GM18861 (cell line): Measurements from ENCODE around the gene RMRP.

ENCODE experiments used
- ATAC-seq: cut with Tn5 transposase; IDR thresholded peaks from one replicate; pipeline ENCODE4 v1.9.1; 2021; ENCODE audit not compliant: unreplicated experiment

Gene RMRP

DNA sequence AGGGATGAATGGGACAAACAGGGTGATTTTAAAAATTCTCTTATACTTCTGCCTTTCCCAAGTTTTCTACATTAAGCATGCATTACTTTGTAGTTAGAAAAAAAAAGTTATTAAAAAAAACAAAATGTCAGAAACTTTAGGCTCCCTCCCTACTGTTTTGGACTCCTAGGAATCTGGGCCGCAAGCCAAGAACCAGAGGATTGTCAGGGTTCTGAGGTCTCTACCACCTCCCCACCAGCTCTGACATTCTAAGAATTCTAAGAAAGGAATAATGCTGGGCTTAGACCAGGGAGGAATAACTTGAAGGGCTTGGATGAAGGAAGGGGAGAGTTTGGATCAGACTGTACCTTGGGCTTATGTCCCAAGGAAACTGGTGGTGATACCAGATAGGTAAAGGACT is 8.2 kb upstream of the RMRP start:
- no peak for ATAC-seq

DNA sequence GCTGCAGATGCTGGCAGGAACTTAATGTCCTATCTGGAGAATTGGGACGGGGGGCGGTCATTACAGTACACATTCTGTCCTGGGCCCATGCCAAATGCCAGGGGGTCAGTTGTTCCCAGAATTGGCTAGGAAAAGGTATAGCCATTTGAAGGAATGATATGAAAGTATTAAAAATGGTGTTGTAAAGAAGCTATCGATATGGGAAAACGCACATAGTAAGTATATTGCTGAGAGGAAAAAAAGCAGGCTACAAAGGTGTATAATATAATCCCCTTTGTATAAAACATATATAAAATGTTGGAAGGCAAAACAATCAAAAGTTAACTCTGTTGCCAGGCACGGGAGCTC is 7.6 kb upstream of the RMRP start:
- no peak for ATAC-seq

DNA sequence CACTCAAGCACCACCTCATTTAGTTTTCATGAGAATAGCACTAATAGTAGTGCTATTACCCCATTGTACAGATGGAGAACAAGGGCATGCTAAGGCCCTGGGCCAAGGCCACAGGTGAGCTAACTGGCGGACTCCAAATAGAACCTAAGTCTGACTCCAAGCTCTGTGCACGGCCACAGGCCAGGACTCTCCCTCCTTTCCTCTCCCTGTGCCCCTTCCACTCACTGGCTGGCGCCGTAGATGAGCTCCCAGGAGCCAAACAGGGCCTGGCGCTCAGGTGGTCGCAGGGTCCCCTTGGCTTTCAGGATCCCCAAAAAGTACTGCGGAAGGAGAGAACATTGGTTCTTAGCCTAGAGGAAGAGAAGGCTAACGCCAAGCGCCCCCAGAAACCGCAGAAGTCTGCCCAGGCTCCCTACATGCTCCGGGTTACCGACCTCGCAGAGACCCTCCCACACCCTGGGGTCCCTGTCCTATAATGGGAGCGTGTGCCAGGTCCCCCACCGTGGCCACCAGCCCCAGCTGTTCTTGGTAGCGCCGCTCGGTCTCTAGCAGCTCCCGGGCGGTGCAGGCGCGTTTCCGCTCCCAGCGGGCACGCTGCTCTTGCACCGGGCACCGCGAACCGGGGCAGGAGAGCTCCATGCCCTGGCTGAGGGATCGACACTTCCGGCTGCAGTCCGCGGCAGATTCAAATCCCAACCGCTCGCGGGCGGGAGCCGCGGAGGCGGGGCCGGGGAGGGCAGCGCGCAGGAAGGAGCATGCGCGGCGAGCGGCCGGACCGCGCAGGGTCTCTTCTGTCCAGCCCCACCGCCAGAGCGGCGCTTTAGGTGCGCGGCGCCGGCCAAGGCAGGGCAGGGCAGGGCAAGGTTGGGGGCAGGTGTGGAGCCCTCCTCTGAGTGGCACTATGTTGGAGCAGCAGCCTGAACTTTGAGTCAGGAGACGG is 7.0 kb upstream of the RMRP start, which contains the start of gene ARHGEF39:
ARHGEF39 (minus strand) TSS at position 665 of the 940 bp plus-strand sequence; CDS start at position 639, 26 bp downstream.
- peak; percentile 64 for ATAC-seq

DNA sequence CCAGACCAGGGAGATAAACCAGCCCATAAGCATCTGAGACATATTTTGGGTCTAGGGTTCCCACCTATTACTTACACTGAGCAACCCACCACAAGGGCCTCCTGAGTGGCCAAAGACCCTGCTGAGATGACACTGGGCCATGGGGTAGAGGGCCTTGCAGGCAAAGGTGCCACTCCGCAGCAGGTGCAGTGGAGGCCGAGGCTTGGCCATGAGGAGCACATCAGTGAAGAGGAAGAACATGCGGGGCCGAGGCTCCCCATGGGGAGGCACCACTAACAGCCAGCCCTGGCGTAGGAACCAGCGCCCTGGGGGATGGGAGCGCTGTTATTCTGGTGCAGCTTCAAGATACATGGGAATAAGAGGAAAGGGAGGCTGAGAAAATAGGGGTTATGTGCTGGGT is 4.6 kb upstream of the RMRP start:
- no peak for ATAC-seq

DNA sequence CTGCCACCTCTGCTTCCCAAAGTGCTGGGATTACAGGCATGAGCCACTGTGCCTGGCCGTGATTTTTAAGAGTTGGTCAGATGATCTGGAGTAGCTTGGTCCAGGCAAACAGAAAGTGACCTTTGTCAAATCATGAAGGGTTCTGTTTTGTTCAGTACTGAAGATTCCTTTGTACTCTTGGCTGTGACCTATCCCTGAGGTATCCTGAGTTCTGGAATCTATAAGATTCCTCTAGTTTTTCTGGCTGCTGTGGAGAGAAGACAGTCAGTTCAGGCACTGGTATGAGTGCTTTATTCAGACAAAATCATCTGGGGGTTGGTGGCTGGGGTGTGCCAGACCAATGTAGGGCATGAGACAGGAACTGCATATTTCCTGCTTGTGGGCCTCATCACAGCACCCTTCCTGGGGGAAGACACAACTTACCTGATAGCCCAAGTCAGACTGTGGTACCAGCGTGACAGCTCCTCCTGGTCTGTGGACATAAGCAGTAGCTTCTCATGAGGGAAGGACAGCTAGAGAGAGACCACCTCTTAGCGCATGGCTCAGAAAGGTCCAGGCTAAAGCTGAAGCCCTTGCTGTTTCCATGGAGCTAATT is 4.0 kb upstream of the RMRP start:
- ATAC-seq, result no peak

DNA sequence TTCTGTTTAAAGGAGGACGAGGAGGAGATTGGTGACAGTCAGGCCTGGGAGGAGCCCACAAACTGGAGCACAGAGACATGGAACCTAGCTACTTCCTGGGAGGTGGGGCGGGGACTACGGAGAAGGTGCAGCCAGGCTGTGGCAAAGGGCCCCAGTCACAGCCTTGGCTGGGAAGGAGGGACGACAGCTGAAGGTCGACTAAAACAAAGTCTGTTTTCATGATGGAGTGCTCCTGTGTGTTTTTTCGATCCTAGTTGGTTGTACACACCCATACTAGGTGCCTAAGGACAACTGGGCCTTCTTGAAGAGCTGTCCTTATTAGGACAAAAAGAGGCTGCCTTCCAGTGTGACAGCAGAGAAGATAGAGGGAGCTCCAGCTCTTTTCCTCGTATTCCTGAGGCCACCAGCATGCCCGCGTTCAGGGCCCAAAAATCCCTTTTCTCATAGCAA is 3.2 kb upstream of the RMRP start:
- ATAC-seq, result no peak

DNA sequence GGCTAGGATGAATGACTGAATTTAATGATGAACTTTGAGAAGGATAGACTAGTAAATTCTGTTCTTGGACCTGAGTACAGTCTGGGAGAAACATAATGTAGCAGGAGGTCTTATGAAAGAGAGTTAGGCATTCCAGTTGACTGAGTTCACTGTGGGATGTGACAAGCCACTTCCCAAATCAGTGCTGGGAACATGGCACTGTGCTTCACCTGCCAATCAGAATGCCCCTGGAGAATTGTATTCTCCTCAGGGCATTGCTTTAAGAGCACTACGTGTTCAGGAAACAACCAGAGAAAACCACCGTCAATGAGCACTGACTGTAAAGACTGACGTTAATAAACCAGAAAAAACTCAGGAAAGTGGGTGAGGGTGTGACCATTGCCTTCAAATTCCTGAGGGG is 1.5 kb upstream of the RMRP start:
- ATAC-seq, result no peak

DNA sequence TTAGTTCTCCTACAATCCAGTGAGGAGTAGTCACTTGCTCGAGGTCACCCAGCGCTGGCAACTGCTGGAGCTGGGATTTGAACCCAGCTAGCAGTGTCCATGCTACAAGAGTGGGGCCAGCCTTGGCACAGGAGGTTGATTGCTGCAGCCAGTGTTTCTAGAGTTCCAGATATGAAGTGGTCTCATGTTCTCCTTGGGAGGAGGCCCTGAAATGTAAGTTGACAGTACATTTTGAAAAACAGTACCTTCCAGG is 1.1 kb upstream of the RMRP start:
- ATAC-seq, result no peak

DNA sequence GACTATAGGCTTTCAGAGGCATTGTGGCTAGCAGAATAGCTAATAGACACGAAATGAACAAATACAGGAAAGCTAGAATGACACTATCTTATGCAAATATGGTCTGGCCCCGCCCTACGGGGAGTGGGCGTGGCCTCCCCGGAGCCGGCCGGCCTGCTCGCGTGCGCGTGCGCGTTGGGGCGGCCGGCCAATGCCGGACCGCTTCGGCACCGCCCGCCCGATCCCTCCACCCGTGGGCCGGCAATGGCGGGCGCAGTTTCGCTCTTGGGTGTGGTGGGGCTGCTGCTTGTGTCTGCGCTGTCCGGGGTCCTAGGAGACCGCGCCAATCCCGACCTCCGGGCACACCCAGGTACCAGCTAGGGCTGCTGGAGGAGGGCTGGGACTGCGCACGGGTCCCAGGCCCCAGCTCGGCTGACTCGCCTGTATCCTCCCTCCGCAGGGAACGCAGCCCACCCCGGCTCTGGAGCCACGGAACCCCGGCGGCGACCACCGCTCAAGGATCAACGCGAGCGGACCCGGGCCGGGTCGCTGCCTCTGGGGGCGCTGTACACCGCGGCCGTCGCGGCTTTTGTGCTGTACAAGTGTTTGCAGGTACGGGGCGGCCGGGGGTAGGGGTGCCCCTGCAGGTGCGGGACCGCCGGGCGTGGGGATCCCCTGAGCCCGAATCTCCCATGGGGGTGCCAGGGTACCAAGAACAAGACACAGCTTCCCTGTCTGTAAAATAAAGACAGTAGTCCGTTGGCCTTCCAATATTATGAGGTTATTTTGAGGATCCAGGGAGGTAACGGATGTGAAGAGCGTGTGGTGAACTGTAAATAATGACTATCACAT is 533 bp upstream of the RMRP start, which contains the start of gene CCDC107:
CCDC107 (plus strand) TSS at position 156 of the 831 bp plus-strand sequence; CDS start at position 244, 88 bp downstream.
- peak; percentile 41 for ATAC-seq

DNA sequence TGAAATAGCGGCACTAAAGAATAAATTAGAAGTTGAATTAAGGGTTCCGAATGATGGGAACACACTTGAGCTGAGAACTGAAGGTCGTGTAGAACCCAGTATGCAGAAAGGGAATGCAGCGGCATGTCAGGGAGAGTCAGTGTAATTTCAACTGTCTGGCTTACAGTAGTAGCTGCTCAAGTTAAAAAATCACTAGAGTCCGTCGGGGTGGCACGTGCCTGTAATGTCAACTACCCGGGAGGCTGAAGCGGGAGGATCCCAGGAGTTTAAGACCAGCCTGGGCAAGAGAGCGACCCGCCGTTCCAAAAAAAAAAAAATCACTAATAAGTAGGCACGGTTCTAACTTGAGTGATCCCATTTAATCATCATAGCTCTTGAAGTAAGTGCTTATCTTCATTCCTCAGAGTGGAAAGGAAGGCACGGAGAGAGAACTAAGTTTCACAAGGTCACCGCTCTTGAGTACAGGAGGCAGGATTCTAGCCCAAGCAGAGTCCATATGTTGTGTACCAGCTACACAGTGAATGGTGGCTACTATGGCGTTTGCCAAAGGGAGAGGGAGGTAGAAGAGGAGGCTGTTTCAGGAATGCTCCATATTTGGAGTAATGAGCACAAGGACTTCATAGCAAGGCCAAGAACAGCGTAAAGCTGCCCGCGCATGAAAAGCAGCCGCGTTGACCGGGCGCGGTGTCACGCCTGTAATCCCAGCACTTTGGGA is 831 bp downstream of the RMRP start:
- no peak for ATAC-seq

DNA sequence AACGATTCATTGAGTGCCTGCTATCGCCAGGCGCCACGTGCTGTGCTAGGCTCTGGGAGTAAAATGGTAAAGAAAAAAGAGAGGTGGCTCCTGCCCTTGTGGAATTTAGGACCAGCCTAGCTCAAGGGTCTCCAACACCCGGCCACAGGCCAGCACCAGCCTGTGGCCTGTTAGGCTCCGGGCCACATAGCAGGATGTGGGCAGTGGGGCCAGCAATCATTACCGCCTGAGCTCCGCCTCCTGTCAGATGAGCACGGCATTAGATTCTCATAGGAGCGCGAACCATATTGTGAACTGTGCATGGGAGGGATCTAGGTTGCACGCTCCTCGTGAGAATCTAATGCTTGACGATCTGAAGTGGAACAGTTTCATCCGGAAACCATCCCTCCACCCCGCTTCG is 1.5 kb downstream of the RMRP start:
- ATAC-seq, result no peak

DNA sequence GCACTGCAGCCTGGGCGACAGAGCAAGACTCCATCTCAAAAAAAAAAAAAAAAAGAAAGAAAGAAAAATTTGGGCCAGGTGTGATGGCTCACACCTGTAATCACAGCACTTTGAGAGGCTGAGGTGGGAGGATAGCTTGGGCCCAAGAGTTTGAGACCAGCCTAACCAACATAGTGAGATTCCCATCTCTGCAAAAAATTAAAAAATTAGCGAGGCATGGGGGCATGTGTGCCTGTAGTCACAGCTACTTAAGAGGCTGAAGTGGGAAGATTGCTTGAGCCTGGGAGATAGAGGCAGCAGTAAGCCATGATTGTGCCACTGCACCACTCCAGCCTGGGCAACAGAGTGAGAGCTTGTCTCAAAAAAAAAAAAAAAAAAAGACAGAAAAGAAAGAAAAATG is 4.2 kb downstream of the RMRP start:
- no peak for ATAC-seq

DNA sequence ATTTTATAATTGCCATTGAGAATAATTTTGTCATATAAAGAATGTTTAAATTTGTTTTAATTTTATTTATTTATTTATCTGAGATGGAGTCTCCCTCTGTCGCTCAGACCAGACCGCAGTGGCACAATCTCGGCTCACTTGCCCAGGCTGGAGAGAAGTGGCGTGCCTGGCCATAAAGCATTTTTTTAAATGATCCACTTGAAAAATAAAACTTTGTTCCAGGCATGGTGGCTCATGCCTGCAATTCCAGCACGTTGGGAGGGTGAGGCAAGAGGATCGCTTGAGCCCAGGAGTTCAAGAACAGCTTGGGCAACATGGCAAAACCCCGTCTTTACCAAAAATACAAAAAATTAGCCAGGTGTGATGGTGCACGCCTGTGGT is 5.0 kb downstream of the RMRP start:
- no peak for ATAC-seq

DNA sequence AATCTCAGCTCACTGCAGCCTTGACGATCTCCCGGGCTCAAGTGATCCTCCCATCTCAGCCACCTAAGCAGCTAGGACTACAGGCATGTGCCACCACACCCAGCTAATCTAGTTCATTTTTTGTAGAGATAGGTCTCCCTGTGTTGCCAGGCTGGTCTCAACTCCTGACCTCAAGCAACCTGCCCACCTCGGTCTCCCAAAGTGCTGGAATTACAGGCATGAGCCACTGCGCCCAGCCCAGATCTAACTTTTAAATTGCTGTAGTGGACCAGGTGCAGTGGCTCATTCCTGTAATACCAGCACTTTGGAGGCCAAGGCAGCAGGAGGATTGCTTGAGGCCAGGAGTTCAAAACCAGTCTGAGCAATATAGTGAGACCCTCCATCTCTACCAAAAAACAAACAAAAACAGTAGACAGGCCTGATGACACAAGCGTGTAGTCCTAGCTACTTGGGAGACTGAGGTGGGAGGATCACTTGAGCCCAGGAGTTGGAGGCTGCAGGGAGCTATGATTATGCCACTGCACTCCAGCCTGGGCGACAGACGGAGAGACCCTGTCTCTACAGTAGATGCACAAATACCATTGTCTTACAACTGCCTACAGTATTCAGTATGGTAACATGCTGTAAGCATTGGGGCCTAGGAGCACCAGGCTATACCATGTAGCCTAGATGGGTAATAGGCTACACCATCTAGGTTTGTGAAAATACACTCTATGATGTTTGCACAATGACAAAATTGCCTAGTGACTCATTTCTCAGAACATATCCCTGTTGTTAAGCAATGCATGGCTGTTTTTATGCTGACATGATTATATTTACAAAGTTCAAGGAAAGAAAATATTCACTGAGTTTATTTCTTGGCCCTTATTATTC is 5.6 kb downstream of the RMRP start:
- no peak for ATAC-seq

DNA sequence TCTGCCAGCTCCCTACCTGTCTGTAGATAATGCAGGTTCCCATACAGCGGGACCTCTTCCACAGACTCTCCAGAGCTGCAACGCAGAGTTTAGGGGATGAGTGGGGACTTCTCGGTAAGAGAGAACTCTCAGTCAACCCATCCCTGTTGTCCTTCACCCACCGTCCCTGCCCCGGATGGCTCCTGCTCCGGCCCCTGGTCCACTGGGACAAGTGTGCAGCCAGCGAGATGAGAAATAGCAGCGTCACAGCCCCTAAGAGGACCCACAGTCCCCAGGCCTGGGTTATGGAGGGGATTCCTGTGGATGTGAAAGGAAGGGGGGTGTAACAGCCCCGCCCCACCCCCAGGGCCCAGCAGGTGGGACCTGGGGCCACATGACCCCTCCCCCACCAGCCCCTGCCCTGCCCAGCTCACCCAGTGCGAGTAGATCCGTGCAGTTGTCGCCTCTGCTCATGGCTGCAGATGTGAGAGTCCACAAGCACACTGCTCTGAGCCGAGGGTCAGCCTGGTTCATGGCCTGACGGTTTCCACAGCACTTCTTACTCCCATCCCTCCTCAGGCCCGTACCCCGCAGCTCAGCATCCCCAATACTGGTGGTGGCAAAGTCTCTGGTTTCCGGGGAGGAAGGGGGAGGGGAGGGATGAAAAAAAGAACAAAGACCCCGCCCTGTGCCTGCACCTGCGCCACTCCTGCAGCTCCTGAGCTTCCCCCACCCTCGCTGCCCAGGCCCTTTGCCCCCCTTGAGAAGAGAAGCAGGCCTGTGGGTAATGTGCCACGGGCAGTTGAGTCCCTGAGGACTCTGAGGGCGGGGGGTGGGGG is 7.3 kb downstream of the RMRP start, which contains the start of gene SIT1:
SIT1 (minus strand) TSS at position 591 of the 818 bp plus-strand sequence; CDS start at position 513, 78 bp downstream.
- no peak for ATAC-seq

DNA sequence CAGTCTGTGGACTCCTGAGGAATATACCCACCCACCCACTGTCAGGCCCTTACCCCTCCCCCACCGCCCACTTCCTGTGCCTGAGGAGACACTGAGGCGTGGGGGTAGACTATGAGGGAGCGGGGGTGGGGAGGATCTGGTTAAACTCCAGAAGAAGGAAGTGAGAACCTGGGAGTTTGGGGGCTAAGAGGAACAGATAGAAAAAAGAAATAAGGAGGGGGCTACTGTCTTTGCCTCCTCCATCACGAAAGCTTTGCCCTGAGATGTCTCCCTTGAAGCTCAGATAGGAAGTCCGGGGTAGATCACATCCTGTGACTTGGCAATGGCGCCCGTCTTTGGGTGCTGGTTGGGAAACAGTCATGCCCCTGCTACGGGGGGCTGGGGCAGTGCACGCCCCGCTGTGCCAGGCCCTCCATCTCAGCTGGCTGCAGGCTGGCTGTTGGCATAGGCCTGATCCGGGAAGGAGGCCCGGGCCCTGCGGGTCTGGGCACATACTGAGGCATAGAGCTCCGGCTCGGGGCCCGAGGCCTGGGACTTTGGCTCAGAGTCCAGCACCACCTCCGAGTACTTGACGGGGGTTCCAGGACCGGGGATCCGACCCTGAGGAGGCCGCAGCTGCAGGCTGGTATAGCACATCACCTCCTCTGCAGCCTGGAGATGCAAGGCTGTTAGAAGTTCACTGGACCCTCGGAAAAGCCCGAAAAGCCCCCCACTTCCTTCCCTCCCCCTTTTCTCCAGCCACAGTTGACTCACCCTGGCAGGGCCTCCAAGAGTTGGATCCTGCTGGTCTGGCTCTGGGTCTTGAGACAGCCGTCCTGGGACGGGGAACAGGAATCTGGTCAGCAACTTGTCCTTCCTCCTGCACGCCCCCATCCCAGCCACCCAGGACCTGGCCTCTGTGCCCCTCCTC is 8.1 kb downstream of the RMRP start:
- ATAC-seq, result no peak

DNA sequence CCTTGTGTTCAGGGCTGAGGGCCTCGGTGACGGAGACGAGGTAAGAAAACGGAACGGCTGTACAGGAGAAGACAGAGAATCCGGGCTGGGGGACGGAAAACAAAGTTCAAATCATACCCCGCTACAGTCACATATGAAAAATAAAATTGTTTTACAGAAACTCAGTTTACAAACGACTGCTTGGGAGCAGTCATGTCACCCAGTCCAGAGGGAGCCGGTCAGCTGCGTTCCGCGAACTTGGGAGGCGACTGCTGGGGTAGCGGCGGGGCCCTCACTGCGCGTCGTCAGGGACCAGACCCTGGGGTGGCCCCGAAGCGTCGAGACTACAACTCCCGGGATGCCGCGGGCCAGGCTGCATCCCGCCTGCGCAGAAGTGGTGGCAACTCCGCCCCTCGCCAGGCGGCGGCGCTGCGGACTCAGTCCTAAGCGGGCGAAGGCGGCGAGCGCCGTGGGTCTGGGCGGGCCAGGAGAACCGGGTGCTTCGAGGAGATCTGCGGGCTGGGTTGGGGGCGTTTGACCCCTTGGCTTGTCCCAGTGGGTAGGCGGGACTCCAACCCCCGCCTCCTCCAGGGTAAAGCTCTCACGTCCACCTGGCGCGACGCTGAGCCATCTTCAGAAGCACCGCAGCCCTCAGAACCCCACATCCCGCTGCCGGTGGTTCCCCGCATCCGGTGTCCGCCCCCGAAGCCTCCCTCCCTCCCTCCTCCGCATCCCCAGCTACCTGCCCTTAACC is 11.1 kb downstream of the RMRP start:
- peak; percentile 84 for ATAC-seq
